IMR-90 (cell line): Measurements from ENCODE around the gene LPA. TPM values are rescaled to one million over a fixed set of nuclear protein-coding genes. Genes with fewer than 3 reads are reported as not detected.

ENCODE experiments used
- ATAC-seq: fragments of 200-7000 bp; cut with Tn5 transposase; 2 replicates; pipeline ENCODE4 v1.9.1; 2020; ENCODE audit warnings: low read depth, mild to moderate bottlenecking, moderate library complexity
- BruUV-seq: library from RNA; stranded (reverse); fragments of 400-500 nt; replicated peaks from 2 replicates; lab custom pipeline; 2021; lab: Mats Ljungman, UMichigan
- CTCF ChIA-PET: fragments of 300-600 bp; formaldehyde crosslinking; extraction: SDS; loops from one replicate; lab custom pipeline; 2021; ENCODE audit warnings: antibody characterized with exemption; lab: Yijun Ruan, JAX
- POLR2A ChIA-PET: fragments of 300-600 bp; sonication (Branson Sonifier 250); formaldehyde crosslinking; loops from one replicate; lab custom pipeline; 2022; ENCODE audit warnings: antibody characterized with exemption; ENCODE audit not compliant: unreplicated experiment; lab: Charles Lee
- DNase-seq: peaks from one replicate; pipeline ENCODE4 v3.0.0; 2013
- H2AFZ ChIP-seq: replicated peaks from 2 replicates; pipeline ENCODE3; 2013; ENCODE audit warnings: low read length, mild to moderate bottlenecking; ENCODE audit not compliant: poor library complexity
- H2AK5ac ChIP-seq: 2 replicates; pipeline ENCODE4 v1.6.1; 2013; ENCODE audit warnings: low read depth, low read length, inconsistent platforms
- H2AK9ac ChIP-seq: replicated peaks from 2 replicates; pipeline ENCODE3; 2013; ENCODE audit warnings: mild to moderate bottlenecking, low read depth, low read length, moderate library complexity; ENCODE audit not compliant: poor library complexity
- H2BK120ac ChIP-seq: 2 replicates; pipeline ENCODE4 v1.6.1; 2013; ENCODE audit warnings: low read depth, low read length, inconsistent platforms
- H2BK15ac ChIP-seq: 3 replicates; pipeline ENCODE4 v1.6.1; 2013; ENCODE audit warnings: low read depth, low read length, inconsistent platforms
- H2BK20ac ChIP-seq: 2 replicates; pipeline ENCODE4 v1.6.1; 2013; ENCODE audit warnings: low read depth, mild to moderate bottlenecking, inconsistent platforms, low read length, moderate library complexity
- H2BK5ac ChIP-seq: 2 replicates; pipeline ENCODE4 v1.6.1; 2013; ENCODE audit warnings: mild to moderate bottlenecking, low read depth, low read length, inconsistent platforms; ENCODE audit not compliant: poor library complexity, severe bottlenecking
- H3K14ac ChIP-seq: replicated peaks from 2 replicates; pipeline ENCODE4 v1.6.1; 2013; ENCODE audit warnings: low read depth, low read length, inconsistent platforms
- H3K18ac ChIP-seq: 2 replicates; pipeline ENCODE4 v1.6.1; 2013; ENCODE audit warnings: low read depth, low read length, control low read depth
- H3K23ac ChIP-seq: 2 replicates; pipeline ENCODE4 v1.6.1; 2013; ENCODE audit warnings: low read depth, low read length, inconsistent platforms
- H3K27ac ChIP-seq: 2 replicates; pipeline ENCODE4 v1.5.1; 2013; ENCODE audit warnings: mild to moderate bottlenecking, control low read depth, low read length; ENCODE audit not compliant: insufficient read depth
- H3K27me3 ChIP-seq: 2 replicates; pipeline ENCODE4 v1.6.1; 2013; ENCODE audit warnings: low read length; ENCODE audit not compliant: control insufficient read depth, insufficient read depth
- H3K36me3 ChIP-seq: 2 replicates; pipeline ENCODE4 v1.6.1; 2013; ENCODE audit warnings: low read length, mixed read lengths; ENCODE audit not compliant: control insufficient read depth, insufficient read depth
- H3K4ac ChIP-seq: 2 replicates; pipeline ENCODE4 v1.6.1; 2013; ENCODE audit warnings: low read depth, low read length, inconsistent platforms
- H3K4me1 ChIP-seq: 2 replicates; pipeline ENCODE4 v1.6.1; 2013; ENCODE audit warnings: low read length, mixed read lengths; ENCODE audit not compliant: control insufficient read depth, insufficient read depth
- H3K4me2 ChIP-seq: 2 replicates; pipeline ENCODE4 v1.6.1; 2013; ENCODE audit warnings: low read depth, mild to moderate bottlenecking, control low read depth, low read length, moderate library complexity
- H3K4me3 ChIP-seq: 2 replicates; pipeline ENCODE4 v1.5.1; 2013; ENCODE audit warnings: low read depth, mild to moderate bottlenecking, control low read depth, low read length, moderate library complexity; ENCODE audit not compliant: insufficient read depth
- H3K56ac ChIP-seq: 2 replicates; pipeline ENCODE4 v1.6.1; 2013; ENCODE audit warnings: low read length, inconsistent platforms; ENCODE audit not compliant: insufficient read depth; ENCODE audit errors: extremely low read depth
- H3K79me1 ChIP-seq, 2 experiments: 2 replicates each; pipeline ENCODE4 v1.6.1; 2013; ENCODE audit warnings: low read length in 2 of 2, inconsistent platforms in 1 of 2, low read depth in 1 of 2
- H3K9ac ChIP-seq: 2 replicates; pipeline ENCODE4 v1.6.1; 2013; ENCODE audit warnings: low read depth, low read length, control low read depth
- H3K9me1 ChIP-seq: 2 replicates; pipeline ENCODE4 v1.6.1; 2013; ENCODE audit warnings: low read length, inconsistent platforms; ENCODE audit not compliant: insufficient read depth
- H3K9me3 ChIP-seq: 2 replicates; pipeline ENCODE4 v1.6.1; 2013; ENCODE audit warnings: low read length; ENCODE audit not compliant: control insufficient read depth, insufficient read depth
- H4K20me1 ChIP-seq: 2 replicates; pipeline ENCODE4 v1.6.1; 2013; ENCODE audit warnings: low read length, inconsistent platforms; ENCODE audit not compliant: insufficient read depth
- H4K5ac ChIP-seq: 2 replicates; pipeline ENCODE4 v1.6.1; 2013; ENCODE audit warnings: mild to moderate bottlenecking, low read depth, low read length, control low read depth
- H4K8ac ChIP-seq, 2 experiments: 2 replicates each; pipeline ENCODE4 v1.6.1; 2013; ENCODE audit warnings: low read depth in 2 of 2, low read length in 2 of 2, control low read depth in 1 of 2, inconsistent platforms in 1 of 2
- H4K91ac ChIP-seq: 2 replicates; pipeline ENCODE4 v1.6.1; 2013; ENCODE audit warnings: low read depth, low read length, inconsistent platforms; ENCODE audit not compliant: insufficient read depth
- CHD1 ChIP-seq: IDR thresholded peaks from 2 replicates; pipeline ENCODE4 v1.6.1; 2012; ENCODE audit warnings: low read depth, low read length, improper control_type of control experiment
- MAFK ChIP-seq: IDR thresholded peaks from 2 replicates; pipeline ENCODE4 v1.6.1; 2012; ENCODE audit warnings: low read depth, low read length, improper control_type of control experiment
- NFE2L2 ChIP-seq: fragments of 150-350 bp; IDR thresholded peaks from 2 replicates; pipeline ENCODE4 v1.6.1; 2016; ENCODE audit warnings: low read depth, mild to moderate bottlenecking, low read length
- WGBS, 2 experiments: methylation state at CpG; one replicate each; pipeline versions ENCODE4 v1.1.5 to v1.1.7; 2013; ENCODE audit warnings: missing lambda C conversion rate in 2 of 2; ENCODE audit not compliant: insufficient read length in 1 of 2; ENCODE audit errors: extremely low coverage in 2 of 2; 5-methylcytosine and 5-hydroxymethylcytosine counted together
- dilution Hi-C: fragments of 300-500 bp; cut with HindIII; formaldehyde crosslinking; loops from one replicate; pipeline ENCODE4 v1.14.3; 2018; ENCODE audit warnings: low sequenced_read_pairs; ENCODE audit not compliant: unreplicated experiment
- in situ Hi-C: fragments of 300-500 bp; cut with MboI; formaldehyde crosslinking; loops from 3 replicates; pipeline ENCODE4 v1.14.3; 2019; ENCODE audit warnings: low sequenced_read_pairs, inconsistent platforms, mixed read lengths
- intact Hi-C: fragments of 100-400 bp; cut with micrococcal nuclease; formaldehyde crosslinking; loops from 2 replicates; pipeline ENCODE4 v1.10.0; 2022
- polyA plus RNA-seq, 3 experiments: library from polyadenylated mRNA; depleted of rRNA; stranded (reverse); fragments of >200 nt; gene quantifications; 2 replicates each; pipeline ENCODE4 v1.2.3, GENCODE V29; 2012; ENCODE audit warnings: low replicate concordance in 1 of 3
- total RNA-seq: library from RNA; depleted of rRNA; stranded (reverse); fragments of >200 nt; gene quantifications from 2 replicates; pipeline ENCODE4 v1.2.3, GENCODE V29; 2012

Gene LPA
- total and polyA plus RNA-seq, 2 of the 4 experiments (the other 2 are of a cell fraction), result not detected

DNA sequence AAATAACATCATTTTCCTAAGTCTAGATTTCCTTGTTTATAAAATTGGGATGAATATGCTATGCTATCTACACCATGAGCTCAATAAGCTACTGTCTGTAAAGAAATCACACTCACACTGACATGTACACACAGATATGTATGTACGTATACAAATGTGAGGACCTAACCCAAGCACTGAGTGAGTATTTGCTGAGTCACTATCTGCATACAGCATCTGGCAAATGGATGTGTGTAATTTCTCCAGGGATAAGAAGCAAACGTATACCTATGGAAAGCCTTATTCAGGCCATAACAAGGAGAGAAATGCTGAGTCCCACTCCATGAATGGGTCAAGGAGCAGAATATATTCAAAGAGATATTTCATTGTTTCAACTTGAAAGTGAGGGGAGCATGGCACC, 153.9 kb downstream of the LPA start:
- Histone ChIP-seq H4K91ac (no peak overlapping the region), H2BK20ac (no peak overlapping the region), H3K4me2 (no peak overlapping the region), H3K56ac (no peak overlapping the region), H4K8ac (no peak overlapping the region), H3K4me1 (no peaks in the 10 kb centered on the region), H3K18ac (no peak overlapping the region), H3K9me1 (no peaks in the 10 kb centered on the region), H2BK15ac (no peak overlapping the region), H3K36me3 (no peaks in the 10 kb centered on the region), H3K27ac (no peak overlapping the region), H3K27me3 (no peaks in the 10 kb centered on the region), H4K20me1 (no peaks in the 10 kb centered on the region), H3K23ac (no peak overlapping the region), H2BK5ac (no peak overlapping the region), H2BK120ac (no peak overlapping the region), H3K4me3 (no peak overlapping the region), H3K9me3 (no peaks in the 10 kb centered on the region), H3K14ac (no peak overlapping the region), H2AK9ac (no peak overlapping the region), H3K79me1 (no peaks in the 10 kb centered on the region), H2AFZ (no peak overlapping the region), H2AK5ac (no peak overlapping the region), H3K9ac (no peak overlapping the region), H4K5ac (no peak overlapping the region), H3K4ac (no peak overlapping the region)
- peak; percentile 60 for DNase-seq
- in situ Hi-C loops (no loop called here), dilution Hi-C loops (no loop called here), intact Hi-C loops (no loop called here)
- TF ChIP-seq MAFK (peak; percentile 37; the same call in 1 of the 2 replicates), CHD1 (no peak), NFE2L2 (peak; percentile 93)
- no TSS peak for BruUV-seq
- WGBS, 2 experiments, result no CpG with 5 or more reads among the region's 2 CpGs
- ChIA-PET POLR2A (no interaction called here), CTCF (interaction anchor here (1.4 kb wide), 1 partner anchor 9 kb away, joined by 6 read pairs; no protein-coding TSS in a partner anchor)
- ATAC-seq, result peak; percentile 37; the same call in 1 of the 2 replicates
